ENCODE results near the gene KIFAP3.
A peak's percentile ranks its signal among the peaks of the same experiment; 100 is the strongest.

The KIFAP3 gene

DNA sequence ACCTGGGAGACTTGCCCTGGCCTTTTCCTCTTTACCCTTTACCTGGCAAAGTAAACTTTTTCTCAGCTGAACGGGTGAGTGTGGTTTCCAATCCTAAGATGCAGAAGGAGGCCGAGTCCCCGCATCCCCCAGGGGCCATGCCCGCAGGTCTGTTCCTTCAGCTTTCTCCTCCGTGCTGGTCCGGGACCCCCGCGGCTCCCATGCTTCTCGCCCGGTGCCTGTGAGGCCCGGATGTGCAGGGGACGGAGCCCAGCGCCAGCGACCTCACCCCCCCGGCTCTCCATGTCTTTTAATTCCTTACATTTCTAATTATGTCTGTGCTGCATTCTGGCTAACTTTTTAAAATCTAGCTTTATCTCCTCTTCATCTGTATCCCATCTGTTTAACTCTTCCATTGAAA, 159.3 kb downstream of the KIFAP3 start:
- DNase-seq = no peak

DNA sequence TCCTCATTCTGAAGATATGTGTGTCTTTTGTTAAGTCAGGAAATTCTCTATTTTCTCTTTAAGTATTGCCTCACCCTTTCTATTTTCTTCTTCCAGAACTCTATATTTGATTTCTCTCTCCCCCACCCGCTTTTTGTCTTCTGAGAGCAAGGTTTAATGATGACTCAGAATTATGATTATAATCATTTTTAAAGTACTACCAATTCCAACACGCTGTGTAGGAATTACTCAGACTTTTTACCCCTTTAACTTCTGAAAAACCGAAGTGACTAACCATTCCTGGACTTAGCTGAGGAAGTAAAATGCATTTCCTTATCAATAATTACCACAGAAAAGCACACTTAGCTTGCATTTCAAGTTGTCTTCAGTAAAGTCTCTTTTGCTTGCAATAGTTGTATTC, 160.0 kb downstream of the KIFAP3 start:
- no peak for DNase-seq

DNA sequence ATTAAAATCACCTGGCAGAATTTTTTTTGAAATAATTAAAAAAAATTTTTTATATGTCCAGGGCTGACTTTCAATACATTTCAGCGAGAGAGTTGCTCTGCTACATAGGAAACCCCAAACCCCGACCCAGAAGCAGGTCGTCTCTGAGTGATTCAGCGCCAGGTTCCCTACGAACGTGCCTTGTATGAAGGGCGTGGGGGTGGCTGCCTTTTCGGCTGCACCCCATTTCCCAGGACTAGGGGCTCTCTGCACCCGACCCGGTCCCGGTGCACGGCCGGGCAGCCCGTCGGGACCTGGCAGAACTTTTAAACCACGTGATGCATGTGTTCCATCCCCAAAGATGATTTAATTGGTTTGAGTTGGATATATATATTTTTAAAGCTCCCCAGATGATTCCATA, 165.0 kb downstream of the KIFAP3 start:
- no peak for DNase-seq

DNA sequence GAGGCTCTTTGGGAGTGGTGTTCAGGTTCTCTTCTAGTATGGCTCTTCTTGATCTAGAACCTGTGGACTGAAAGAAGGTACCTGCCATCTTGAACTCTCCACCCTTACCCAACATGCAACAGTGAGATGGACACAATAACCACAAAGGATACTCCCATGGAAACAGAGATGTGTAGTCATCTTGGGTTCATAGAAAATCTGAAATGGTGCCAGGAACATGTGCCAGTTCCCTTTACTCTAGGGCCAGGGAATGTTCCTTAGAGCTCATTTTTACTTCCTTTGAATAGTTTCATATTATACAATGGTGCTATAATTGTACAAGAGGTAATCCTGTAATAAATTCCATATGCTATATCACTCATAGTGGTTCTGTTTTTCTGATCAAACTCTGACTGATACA, 167.6 kb downstream of the KIFAP3 start:
- DNase-seq = no peak

- no peak for DNase-seq
These were observed 169.7 kb downstream of the KIFAP3 start for GRCh38 chr1:169904834-169905233.

DNA sequence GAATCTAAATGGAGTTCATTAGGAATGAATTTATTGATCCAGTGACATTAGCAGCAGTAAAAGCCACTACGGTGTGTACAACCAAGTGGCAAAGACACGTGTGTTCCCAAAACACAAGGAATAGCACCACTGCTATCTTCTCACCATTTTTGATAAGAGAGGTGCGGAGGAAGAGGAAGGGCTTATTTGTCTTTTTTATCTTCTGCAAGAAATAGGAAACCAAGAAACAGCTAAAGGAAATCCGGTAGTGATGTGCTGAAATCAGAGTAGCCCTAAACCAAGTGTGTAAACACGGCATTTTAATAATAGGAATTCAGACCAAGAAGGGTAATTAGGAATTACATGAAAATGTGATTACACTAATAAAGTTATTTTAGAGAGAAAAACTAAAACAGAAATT, 171.7 kb downstream of the KIFAP3 start:
- DNase-seq = no peak

- no peak for DNase-seq
These were observed 173.4 kb downstream of the KIFAP3 start for GRCh38 chr1:169901115-169901514.

DNA sequence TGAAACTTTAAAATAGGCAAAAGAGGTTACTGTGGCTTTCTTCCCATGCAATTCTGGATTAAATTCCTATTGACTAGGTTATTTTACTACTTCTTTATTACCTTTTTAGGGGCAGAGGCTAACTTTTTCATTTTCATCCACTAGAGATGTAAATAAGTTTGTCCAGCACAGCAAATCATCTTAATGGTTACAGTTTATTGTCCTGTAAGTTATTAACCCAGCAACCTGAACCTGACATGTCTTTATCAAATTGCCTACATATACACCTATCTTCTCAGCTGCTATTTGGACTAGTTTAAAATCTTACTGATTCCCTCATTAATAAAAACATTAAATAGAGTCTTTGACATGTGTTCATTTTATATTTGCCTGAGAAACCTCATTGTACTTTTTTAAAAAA, 173.9 kb downstream of the KIFAP3 start:
- DNase-seq = no peak

DNA sequence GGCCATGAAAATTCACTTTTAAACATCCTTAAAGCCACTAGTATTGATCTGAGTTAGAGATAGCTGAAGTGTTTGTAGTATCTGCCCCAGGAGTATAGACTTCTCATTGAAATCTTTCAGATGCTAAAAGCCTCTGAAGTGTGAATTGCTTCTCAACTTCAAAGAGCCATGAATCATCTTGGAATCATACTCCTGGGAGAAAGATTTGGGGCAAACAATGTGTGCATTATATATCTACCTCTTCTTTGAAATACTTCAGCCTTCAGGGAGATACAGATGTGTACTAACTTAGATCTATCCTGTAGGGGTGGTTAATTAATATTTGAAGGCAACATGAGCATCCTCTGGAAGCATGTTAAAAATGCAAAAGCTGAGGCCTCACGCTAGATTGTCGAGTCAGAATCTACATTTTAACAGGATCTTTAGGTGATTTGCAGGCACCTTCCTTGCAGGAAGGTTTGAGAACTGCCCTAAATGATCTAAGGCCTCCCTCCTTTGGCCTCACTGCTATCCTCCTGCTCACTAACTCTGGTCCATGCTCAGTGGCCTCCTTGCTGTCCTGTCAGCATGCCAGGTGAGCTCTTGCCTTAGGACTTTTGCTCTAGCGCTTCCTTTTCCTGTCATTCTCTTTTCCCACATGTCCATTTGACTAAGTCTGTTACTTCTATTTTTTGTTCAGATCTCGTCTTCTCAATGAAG, 174.8 kb downstream of the KIFAP3 start:
- no peak for DNase-seq

DNA sequence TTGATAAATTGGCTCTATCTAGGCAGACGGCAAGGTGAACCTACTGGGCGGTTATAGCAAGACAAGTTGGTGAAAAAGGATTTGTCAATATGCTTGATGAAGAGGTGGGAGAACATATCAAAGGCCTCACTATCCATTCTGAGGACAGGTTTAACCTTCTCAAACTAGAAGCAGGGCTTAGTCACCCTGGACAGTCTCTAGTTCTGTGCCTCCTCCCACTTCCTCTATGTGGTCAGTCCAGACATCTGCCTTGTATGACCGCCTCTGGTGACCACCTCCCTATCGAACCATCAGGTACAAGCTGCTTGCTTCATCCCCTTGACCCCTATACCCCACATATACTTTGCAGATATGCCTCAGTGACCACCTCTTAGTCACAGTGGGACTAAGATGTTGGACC, 178.5 kb downstream of the KIFAP3 start:
- no peak for DNase-seq

- peak in 1 of 2 experiments; percentile 36 for DNase-seq
These were observed 179.9 kb downstream of the KIFAP3 start for GRCh38 chr1:169894424-169895145.

DNA sequence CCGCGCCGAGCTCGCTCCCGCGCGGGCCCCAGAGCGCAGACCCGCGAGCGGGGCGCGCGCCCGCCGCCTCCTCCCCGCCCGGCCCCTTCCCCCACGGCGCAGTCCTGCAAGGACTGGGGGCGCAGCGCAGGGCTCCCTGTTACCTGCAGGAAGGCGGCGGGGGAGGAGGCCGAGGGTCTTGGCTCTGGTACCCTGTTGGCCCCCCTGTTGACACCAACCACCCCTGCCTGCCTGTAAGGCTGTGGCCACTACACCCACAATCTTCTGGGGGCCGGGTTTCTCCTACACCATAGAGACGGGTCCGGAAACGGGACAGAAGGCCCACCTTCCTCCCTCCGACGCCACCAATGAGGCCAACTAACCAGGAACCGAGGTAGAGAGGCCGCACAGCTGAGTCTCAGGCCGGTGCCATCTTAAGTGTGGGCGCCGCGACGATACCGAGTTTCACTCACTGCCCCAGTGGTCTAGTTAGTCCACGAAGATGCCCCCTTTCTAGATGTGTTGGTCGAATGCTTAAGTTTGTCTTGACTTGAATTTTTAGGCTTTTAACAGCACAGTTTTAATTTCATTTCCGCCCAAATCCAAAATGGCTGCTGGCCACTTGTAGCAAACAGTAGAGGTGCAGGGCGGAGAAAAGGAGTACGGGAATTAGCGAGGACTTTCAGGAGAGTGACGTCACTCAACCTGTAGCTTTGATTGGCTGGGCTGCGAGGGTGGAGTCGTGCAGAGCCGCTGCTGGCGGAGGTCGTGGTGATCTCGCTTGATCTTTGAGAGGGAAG, 180.7 kb downstream of the KIFAP3 start, which contains the start of gene SCYL3:
Gene SCYL3, minus strand, starts transcription at position 252 of the 779 bp plus-strand sequence. CDS start 5,056 bp downstream, outside the sequence.
- DNase-seq = peak; percentile 97 to 99

GRCh38 chr1:169892927-169893644, 181.4 kb downstream of the KIFAP3 start:
- peak in 1 of 2 experiments; percentile 32 for DNase-seq

- DNase-seq = no peak
These were observed 182.1 kb downstream of the KIFAP3 start for GRCh38 chr1:169892176-169892926.

- no peak for DNase-seq
These were observed 183.0 kb downstream of the KIFAP3 start for GRCh38 chr1:169891539-169891885.

- DNase-seq = no peak
These were observed 183.5 kb downstream of the KIFAP3 start for GRCh38 chr1:169890761-169891538.

- no peak for DNase-seq
These were observed 184.6 kb downstream of the KIFAP3 start for GRCh38 chr1:169889871-169890270.

- DNase-seq = no peak
These were observed 187.6 kb downstream of the KIFAP3 start for GRCh38 chr1:169886931-169887330.

DNA sequence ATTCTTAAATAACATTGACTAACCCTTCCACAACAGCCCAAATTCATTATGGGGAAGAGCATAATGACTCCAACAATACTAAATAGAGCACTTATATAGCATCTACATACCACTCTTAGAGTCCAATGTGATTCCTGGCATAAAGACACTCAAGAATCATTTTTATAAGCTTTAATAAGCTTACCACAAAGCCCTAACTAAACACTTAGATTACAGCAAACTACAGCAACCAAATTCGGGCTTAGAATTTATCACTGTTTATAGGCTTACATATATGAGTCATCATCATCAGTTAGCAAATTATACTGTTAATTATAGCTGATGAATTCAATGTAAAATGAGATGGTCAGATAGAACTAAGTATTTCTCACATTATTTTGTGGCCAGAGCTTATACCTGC, 188.1 kb downstream of the KIFAP3 start:
- DNase-seq = no peak

DNA sequence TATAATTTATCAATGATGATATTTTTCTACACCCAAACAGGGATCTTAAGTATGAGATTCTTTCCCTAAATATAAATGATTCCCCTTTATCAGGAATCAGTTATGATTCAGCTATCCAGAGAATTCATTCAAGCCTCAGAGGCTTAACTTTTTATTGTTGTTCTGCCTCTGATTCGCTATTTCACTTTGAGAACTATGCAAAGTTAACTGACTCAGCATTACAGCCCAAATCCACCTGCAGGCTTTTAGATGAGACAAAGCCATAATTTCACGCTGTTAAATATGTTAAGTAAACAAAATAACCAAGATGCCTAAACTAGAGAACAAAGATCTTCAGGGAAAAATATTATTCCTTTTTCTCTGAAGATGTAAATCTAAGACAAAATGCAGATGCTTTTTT, 189.3 kb downstream of the KIFAP3 start:
- DNase-seq = no peak

- no peak for DNase-seq
These were observed 189.9 kb downstream of the KIFAP3 start for GRCh38 chr1:169884634-169885033.
